Activated CD4-positive, alpha-beta T cell treated with anti-CD3 and anti-CD28 coated beads for 24 hours (primary cell): ENCODE measurements around the gene TNFRSF1B.

Experiments used
- DNase-seq, 2 donors: peaks; one replicate each; pipeline ENCODE4 v3.0.0-alpha.2; 2020; ENCODE audit warnings: low read depth in 2 of 2

Gene TNFRSF1B

DNA sequence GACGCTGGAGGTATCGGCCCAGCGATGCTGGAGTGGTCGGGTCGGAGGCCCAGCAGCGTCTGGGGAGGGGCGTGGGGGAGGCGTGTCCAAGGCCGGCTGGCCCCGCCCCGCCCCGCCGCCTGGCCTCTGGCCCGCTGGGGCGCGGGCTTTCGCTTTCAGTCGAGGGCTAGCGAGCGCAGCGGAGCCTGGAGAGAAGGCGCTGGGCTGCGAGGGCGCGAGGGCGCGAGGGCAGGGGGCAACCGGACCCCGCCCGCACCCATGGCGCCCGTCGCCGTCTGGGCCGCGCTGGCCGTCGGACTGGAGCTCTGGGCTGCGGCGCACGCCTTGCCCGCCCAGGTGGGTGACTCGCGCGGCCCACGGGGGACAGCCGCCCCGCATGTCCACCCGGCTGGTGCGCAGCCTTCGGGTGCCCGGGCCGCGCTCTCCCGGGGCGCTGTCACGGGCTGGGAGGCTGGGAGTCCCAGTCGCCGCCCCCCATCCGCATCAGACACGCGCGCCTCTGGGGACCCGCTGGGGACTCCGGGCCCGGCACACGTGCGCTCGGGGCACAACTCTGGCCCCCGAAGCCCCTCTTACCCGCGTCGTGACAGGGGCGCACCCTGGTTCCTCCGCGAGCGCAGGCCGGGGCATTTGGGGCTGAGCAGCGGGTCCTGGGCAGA is at the start of gene TNFRSF1B:
TNFRSF1B (plus strand) TSS at position 158 of the 659 bp plus-strand sequence; CDS start at position 259, 101 bp downstream.
- peak; percentile 48 to 65 for DNase-seq

DNA sequence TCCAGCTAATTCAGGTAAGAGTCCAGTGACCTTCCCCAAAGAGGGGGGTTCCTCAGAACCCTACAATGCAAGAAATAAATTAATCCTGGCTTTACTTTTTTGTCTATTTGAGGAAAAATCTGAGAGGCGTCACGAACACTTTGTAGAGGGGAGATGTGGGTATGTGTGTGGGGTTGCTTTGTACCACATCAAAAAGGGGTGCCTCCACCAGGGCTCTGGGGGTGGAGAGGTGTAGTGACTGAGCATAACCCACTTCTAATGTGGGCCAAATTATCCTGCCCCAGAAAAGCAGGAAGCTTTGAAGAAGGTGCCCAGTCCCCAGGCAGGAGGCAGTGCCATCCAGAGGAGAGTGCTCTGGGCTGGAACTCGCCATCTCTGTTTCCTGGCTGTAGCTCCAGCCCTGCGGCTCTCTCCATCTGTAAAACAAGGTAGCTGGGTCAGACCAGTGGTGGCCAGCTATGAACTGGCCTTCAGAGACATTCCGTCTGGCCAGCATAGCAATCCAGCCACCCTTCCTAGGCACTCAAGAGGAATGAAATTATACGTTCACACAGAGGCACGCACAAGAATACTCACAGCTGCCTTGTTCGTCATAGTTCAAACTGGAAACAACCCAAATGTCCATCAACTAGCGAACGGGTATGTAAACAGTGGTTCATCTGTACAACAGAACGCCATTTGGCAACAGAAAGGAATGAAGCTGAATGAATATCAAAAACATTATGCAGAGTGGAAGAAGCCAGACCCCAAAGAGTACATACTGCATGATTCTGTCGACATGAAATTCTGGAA is 45.4 kb upstream of the TNFRSF1B start:
- no peak for DNase-seq

DNA sequence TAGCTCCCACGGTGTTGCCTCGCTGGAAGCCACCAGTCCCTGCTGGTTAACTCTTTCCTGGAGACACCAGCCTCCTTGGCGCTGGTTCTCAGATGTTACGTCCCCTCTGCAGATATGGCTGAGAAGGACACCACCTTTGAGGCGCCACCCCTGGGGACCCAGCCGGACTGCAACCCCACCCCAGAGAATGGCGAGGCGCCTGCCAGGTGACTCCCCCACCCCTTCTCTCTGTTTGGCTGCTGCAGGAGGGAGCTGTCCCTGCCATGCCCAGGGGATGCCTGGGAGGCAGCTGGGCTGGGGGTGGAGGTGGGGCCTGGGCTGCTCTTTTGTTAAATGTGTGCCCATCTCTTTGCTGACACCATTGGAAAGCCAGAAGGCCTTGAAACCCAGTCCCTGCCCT is 43.6 kb upstream of the TNFRSF1B start:
- no peak for DNase-seq

- peak; percentile 65 to 76 for DNase-seq
Observed at GRCh38 chr1:12124693-12125421, 41.9 kb upstream of the TNFRSF1B start.

GRCh38 chr1:12125422-12126355 is 41.1 kb upstream of the TNFRSF1B start:
- no peak for DNase-seq

DNA sequence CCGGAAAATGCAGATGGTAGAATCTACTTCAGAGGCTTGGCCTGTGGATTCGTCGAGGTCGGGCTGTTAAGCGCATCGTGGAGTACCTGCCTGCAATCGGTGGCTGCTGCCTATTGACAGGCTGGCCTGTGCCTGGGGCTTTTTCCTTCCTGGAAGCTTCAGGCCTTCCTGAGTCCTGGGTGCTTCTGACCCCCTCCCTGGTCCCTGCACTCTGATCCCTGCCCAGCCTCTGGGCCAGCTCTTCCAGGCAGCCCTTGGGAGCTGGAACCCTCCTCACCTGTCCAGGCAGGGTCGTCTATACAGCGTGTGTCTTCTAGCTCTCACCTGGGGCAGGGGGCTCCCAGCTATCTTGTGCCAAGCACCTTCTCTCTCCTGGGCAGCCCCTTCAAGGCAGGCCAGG is 40.0 kb upstream of the TNFRSF1B start:
- DNase-seq, result no peak

DNA sequence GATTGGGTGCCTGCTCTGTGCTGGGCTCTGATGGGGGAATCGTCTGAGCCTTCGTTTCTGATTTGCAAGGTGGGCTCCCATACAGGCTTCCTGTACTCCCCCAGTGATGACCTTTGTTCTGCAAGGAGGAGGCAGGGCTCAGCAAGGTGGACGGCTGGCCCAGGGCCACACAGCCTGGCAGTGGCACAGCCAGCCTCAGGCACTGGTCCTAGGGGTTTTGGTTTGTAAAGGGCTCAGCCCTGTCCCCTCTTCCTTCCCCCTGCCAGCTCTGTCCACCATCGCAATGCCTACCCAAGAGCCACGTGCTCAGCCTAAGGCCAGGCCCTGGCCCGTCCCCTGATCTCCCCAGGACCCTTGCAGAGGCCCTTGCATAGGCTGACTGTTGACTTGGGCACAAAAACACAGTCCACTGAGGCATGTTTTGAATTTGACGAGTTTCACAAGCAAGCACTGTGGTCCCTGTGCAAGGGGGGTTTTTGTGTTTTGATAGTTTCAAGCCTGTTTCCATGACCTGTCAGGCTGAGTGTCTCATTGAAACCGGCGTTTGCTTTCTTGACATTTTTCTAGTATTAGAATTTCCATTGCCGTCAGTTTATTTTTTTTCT is 39.5 kb upstream of the TNFRSF1B start:
- peak in 1 of 2 donors; percentile 21 for DNase-seq

GRCh38 chr1:12128120-12128519 is 38.7 kb upstream of the TNFRSF1B start:
- DNase-seq, result no peak

- no peak for DNase-seq
Observed at GRCh38 chr1:12129624-12130023, 37.2 kb upstream of the TNFRSF1B start.

- DNase-seq, result no peak
Observed at GRCh38 chr1:12130466-12131130, 36.2 kb upstream of the TNFRSF1B start.

GRCh38 chr1:12132078-12132477 is 34.7 kb upstream of the TNFRSF1B start:
- no peak for DNase-seq

- no peak for DNase-seq
Observed at GRCh38 chr1:12134716-12135115, 32.1 kb upstream of the TNFRSF1B start.

- DNase-seq, result no peak
Observed at GRCh38 chr1:12135612-12136011, 31.2 kb upstream of the TNFRSF1B start.

GRCh38 chr1:12136916-12137610 is 29.7 kb upstream of the TNFRSF1B start:
- DNase-seq, result no peak

DNA sequence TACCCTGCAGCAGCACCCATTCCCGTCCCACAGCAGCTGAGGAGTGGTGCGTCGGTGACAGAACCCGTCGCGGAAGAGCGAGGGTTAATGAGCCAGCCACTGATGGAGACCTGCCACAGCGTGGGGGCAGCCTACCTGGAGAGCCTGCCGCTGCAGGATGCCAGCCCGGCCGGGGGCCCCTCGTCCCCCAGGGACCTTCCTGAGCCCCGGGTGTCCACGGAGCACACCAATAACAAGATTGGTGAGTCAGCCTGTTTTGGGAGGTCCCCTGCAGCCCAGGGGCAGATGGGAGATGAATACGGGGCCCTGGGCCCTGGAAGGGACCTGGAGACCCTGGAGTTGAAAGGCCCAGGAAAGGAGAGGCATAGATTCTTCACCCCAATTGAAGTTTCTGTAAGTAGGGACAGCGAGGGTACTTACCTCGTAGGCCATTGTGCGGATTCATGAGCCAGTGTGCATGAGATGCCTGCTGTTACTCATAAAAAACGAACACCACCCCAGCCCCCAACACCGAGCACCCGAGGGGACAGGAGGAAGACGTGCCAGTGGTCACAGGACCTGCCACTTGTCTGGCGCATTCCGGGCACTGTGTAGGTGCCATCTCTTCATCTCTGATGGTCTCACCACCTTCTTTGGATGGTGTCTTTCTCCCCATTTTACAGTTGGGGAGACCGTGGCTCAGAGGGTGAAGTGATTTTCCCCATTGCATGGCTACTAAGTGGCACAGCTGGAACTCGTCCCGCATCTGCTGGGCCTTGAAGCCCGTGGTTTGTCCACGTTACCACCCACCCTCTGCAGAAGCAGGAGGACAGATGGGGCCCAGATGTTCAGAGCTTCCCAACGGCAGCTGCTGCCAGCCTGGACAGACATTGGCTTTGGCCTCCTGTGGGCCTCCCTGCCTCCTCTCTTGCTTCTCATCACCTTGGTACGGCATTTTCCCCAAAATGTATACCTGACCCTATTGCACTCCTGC is 28.3 kb upstream of the TNFRSF1B start:
- DNase-seq, result no peak

DNA sequence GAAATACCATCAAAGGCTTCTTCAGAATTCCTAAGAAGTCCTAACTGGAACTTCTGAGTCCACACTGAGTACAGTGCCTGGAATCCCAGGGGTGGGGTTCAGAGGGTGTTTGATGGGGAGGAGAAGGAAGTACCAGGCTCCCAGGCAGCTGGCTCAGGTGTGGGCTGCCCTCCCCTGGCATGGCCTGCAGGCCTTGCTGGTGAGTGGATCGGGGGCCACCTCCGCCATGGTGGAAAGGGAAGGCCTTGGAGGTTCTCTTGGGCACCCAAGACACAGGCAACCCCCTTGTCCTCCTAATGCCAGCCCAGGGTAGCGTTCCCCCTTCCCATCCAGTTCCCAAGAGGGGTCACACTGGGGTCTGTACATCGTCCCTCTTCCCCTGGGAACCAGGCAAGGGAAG is 26.8 kb upstream of the TNFRSF1B start:
- DNase-seq, result no peak

GRCh38 chr1:12140515-12141162 is 26.2 kb upstream of the TNFRSF1B start:
- DNase-seq, result no peak

GRCh38 chr1:12141163-12141850 is 25.5 kb upstream of the TNFRSF1B start:
- DNase-seq, result no peak
